B cell (primary cell): ENCODE results near the gene RASD1. TPM values are rescaled to one million over a fixed set of nuclear protein-coding genes. Genes with fewer than 3 reads are reported as not detected.

ENCODE experiments used
- ATAC-seq: fragments of 200-7000 bp; cut with Tn5 transposase; one replicate; pipeline ENCODE4 v1.10.0; 2021; ENCODE audit warnings: low read depth, mild to moderate bottlenecking, moderate number of reproducible peaks, moderate library complexity
- CTCF ChIA-PET: fragments of 350-600 bp; sonication (Branson Sonifier 250); formaldehyde crosslinking; loops from one replicate; lab custom pipeline; 2021; ENCODE audit warnings: antibody characterized with exemption, inconsistent platforms; lab: Charles Lee
- POLR2A ChIA-PET: fragments of 350-600 bp; sonication (Branson Sonifier 250); formaldehyde crosslinking; loops from one replicate; lab custom pipeline; 2021; ENCODE audit warnings: antibody characterized with exemption; lab: Charles Lee
- DNase-seq: peaks from one replicate; pipeline ENCODE4 v3.0.0; 2013
- H2AFZ ChIP-seq: 2 replicates; pipeline ENCODE4 v1.6.1; 2012; ENCODE audit warnings: mild to moderate bottlenecking, low read depth, low read length; ENCODE audit not compliant: insufficient read depth, poor library complexity, severe bottlenecking
- H3K27ac ChIP-seq, 2 donors: 1 replicate in 1 of 2; 2 replicates in 1 of 2; pipeline ENCODE4 v1.5.1; 2012 to 2013; ENCODE audit warnings: low read length in 2 of 2, mild to moderate bottlenecking in 2 of 2, moderate library complexity in 1 of 2
- H3K27me3 ChIP-seq, 4 experiments: fragments of 200-600 bp in 1 of 4; sonication (generic) in 1 of 4; replicated peaks in 1 of 4; 1 replicate in 2 of 4; 2 replicates in 2 of 4; pipeline versions ENCODE4 v1.6.1 to v1.7.0; 2013 to 2016; ENCODE audit warnings: low read length in 3 of 4, mild to moderate bottlenecking in 2 of 4, mixed read lengths in 1 of 4, moderate library complexity in 1 of 4; ENCODE audit not compliant: insufficient read depth in 4 of 4, control insufficient read depth in 3 of 4; ENCODE audit errors: control extremely low read depth in 1 of 4
- H3K36me3 ChIP-seq, 2 experiments: replicated peaks in 1 of 2; 1 replicate in 1 of 2; 2 replicates in 1 of 2; pipeline versions ENCODE4 v1.6.1 to v1.7.1; 2013; ENCODE audit warnings: low read length in 1 of 2; ENCODE audit not compliant: insufficient read depth in 2 of 2, control insufficient read depth in 1 of 2; ENCODE audit errors: control extremely low read depth in 1 of 2, extremely low read depth in 1 of 2
- H3K4me1 ChIP-seq, 2 donors: fragments of 200-600 bp in 1 of 2; sonication (generic) in 1 of 2; 1 replicate in 1 of 2; 2 replicates in 1 of 2; pipeline versions ENCODE4 v1.5.1 to v1.6.1; 2013 to 2017; ENCODE audit warnings: low read length in 2 of 2; ENCODE audit not compliant: control insufficient read depth in 2 of 2, insufficient read depth in 2 of 2
- H3K4me2 ChIP-seq: replicated peaks from 2 replicates; pipeline ENCODE3; 2012; ENCODE audit warnings: mild to moderate bottlenecking, low read depth, low read length; ENCODE audit not compliant: poor library complexity, severe bottlenecking
- H3K4me3 ChIP-seq, 5 experiments: fragments of 200-600 bp in 1 of 5; sonication (generic) in 1 of 5; 1 replicate in 3 of 5; 2 replicates in 2 of 5; pipeline versions ENCODE4 v1.5.1 to v1.7.0; 2011 to 2016; ENCODE audit warnings: low read length in 4 of 5, mild to moderate bottlenecking in 4 of 5, low read depth in 2 of 5, control low read depth in 1 of 5, moderate library complexity in 1 of 5; ENCODE audit not compliant: insufficient read depth in 1 of 5; ENCODE audit errors: control extremely low read depth in 1 of 5, extremely low read depth in 1 of 5
- H3K79me2 ChIP-seq: fragments of 200-600 bp; sonication (generic); one replicate; pipeline ENCODE4 v1.6.0; 2016; ENCODE audit warnings: low read length; ENCODE audit not compliant: control insufficient read depth, insufficient read depth
- H3K9ac ChIP-seq: fragments of 200-600 bp; sonication (generic); 2 replicates; pipeline ENCODE4 v1.6.1; 2017; ENCODE audit warnings: mild to moderate bottlenecking, low read length, moderate library complexity
- H3K9me3 ChIP-seq, 3 donors: one replicate each; pipeline versions ENCODE4 v1.6.1 to v1.7.1; 2013; ENCODE audit warnings: low read length in 2 of 3; ENCODE audit not compliant: control insufficient read depth in 2 of 3, insufficient read depth in 1 of 3; ENCODE audit errors: control extremely low read depth in 1 of 3
- H4K20me1 ChIP-seq: 2 replicates; pipeline ENCODE4 v1.6.0; 2012; ENCODE audit warnings: mild to moderate bottlenecking, low read length; ENCODE audit not compliant: insufficient read depth, control insufficient read depth, poor library complexity, severe bottlenecking
- H3K27ac Mint-ChIP-seq: one replicate; pipeline ENCODE4 v1.8.0; 2021; ENCODE audit warnings: mixed read lengths
- H3K27me3 Mint-ChIP-seq: one replicate; pipeline ENCODE4 v1.8.0; 2021; ENCODE audit warnings: mixed read lengths
- H3K4me1 Mint-ChIP-seq: one replicate; pipeline ENCODE4 v1.8.0; 2021; ENCODE audit warnings: mixed read lengths
- H3K4me3 Mint-ChIP-seq: one replicate; pipeline ENCODE4 v1.8.0; 2021; ENCODE audit warnings: mixed read lengths
- H3K9me3 Mint-ChIP-seq: one replicate; pipeline ENCODE4 v1.8.0; 2022; ENCODE audit warnings: mixed read lengths; ENCODE audit not compliant: insufficient read depth
- EZH2 ChIP-seq: IDR thresholded peaks from 2 replicates; pipeline ENCODE4 v1.6.1; 2012; ENCODE audit warnings: borderline replicate concordance, low read depth, mild to moderate bottlenecking, moderate library complexity, low read length; ENCODE audit not compliant: insufficient read depth, poor library complexity, severe bottlenecking
- WGBS: methylation state at CpG from one replicate; pipeline ENCODE4 v1.1.5; 2013; ENCODE audit warnings: missing lambda C conversion rate; ENCODE audit not compliant: insufficient coverage; 5-methylcytosine and 5-hydroxymethylcytosine counted together
- intact Hi-C: fragments of 100-400 bp; cut with micrococcal nuclease; formaldehyde crosslinking; loops from one replicate; pipeline ENCODE4 v1.10.0; 2022
- polyA minus RNA-seq: library from RNA; depleted of rRNA, polyadenylated mRNA; stranded (reverse); fragments of >200 nt; gene quantifications from 2 replicates; pipeline ENCODE4 v1.2.3, GENCODE V29; 2012
- polyA plus RNA-seq: library from polyadenylated mRNA; depleted of rRNA; stranded (reverse); fragments of >200 nt; gene quantifications from 2 replicates; pipeline ENCODE4 v1.2.3, GENCODE V29; 2012
- total RNA-seq, 2 donors: library from RNA; stranded (reverse); fragments of 120-200 nt in 1 of 2; gene quantifications; 1 replicate in 1 of 2; 2 replicates in 1 of 2; pipeline versions ENCODE4 v1.2.3 to v1.2.4, GENCODE V29; 2013 to 2022
- TF ChIP-seq, protein P1 (sequence below): fragments of 200-600 bp; IDR thresholded peaks from one replicate; pipeline ENCODE4 v1.8.0; 2022; ENCODE audit warnings: antibody characterized with exemption, mild to moderate bottlenecking

Gene RASD1, protein sequence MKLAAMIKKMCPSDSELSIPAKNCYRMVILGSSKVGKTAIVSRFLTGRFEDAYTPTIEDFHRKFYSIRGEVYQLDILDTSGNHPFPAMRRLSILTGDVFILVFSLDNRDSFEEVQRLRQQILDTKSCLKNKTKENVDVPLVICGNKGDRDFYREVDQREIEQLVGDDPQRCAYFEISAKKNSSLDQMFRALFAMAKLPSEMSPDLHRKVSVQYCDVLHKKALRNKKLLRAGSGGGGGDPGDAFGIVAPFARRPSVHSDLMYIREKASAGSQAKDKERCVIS
- total RNA-seq (3.2 and 4.4 TPM in 2 replicates), polyA plus RNA-seq (0.82 and 0.95 TPM in 2 replicates), polyA minus RNA-seq (1.2 and 5.9 TPM in 2 replicates)
- total RNA-seq (2013): 0.28 TPM

DNA sequence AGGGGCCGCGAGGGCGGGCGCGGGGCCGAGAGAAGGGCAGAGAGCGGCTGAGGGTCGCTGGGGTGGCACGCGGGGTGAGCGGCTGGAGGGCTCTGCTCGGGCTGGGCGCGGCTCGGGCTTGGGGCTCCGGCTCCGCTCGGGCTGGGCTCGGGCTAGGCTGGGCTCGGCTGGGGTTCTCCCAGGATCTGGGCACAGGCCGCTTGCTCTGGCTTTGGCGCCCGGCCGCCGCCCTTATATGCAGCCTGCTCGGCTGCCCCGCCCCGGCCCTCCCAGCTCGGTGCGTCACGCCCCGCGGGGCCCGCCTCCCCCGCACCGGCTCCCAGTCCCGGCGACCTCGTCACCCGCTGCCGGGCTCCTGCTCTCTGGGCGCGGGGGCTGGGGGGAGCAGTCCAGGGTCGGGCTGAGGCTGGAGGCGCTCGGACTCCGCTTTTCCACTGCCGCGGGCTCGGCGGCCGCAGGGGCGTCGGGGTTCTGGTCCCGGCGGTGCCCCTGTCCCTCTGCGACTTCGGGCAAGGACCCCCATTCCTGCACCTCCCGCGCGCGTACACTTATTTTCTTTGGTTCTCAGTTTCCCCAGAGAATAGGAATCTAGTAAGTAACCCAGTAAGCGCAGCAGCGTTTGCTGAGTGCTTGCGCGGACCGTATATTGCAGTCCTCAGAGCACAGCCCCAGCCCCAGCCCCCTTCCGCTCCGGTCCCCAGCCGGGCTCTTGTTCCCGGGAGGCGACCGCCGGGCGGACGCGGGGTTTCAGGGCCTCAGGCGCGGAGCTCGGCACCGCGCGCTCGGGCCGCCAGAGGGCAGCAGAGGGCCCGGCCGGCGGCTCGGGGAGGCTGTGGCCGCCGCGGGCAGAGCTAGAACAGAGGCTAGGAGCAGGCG, at the start of gene RASD1:
TSS of gene RASD1 (minus strand) at position 207 of the 876 bp plus-strand sequence. CDS start 214 bp downstream, outside the sequence.
- peak; percentile 86 for DNase-seq

More for the DNA sequence above, at the start of gene RASD1:
- peak within 1 kb of the TSS; percentile 92 for H3K4me3 Mint-ChIP-seq
- ATAC-seq: peak; percentile 88
- CTCF ChIA-PET: interaction anchor here (0.6 to 4.1 kb wide), 30 partner anchors 9 to 537 kb away, joined by 3 to 121 read pairs (median 4); partner anchors contain the start of gene PEMT
- POLR2A ChIA-PET: interaction anchor here (0.5 kb wide), 1 partner anchor 95 kb away, joined by 3 read pairs; no protein-coding TSS in a partner anchor
- H3K27ac Mint-ChIP-seq: no peak within 1 kb of the TSS
- H3K27ac ChIP-seq: no peak within 1 kb of the TSS
- peaks cover 8% of the 10 kb centered on the region for H4K20me1 ChIP-seq
- H3K27me3 Mint-ChIP-seq: peaks cover 8% of the 10 kb centered on the region
- H3K4me2 ChIP-seq: peak within 1 kb of the TSS; percentile 100
- H3K9ac ChIP-seq: peak within 1 kb of the TSS; percentile 72
- H3K4me3 ChIP-seq: peak within 1 kb of the TSS; percentile 42 to 67 (median 58)
- peak within 1 kb of the TSS; percentile 70 for H2AFZ ChIP-seq
- H3K9me3 Mint-ChIP-seq: no peaks in the 10 kb centered on the region
- peaks cover 0 to 8% of the 10 kb centered on the region in 2 experiments for H3K36me3 ChIP-seq
- no peaks in the 10 kb centered on the region for H3K79me2 ChIP-seq
- TF ChIP-seq, protein P1, sequence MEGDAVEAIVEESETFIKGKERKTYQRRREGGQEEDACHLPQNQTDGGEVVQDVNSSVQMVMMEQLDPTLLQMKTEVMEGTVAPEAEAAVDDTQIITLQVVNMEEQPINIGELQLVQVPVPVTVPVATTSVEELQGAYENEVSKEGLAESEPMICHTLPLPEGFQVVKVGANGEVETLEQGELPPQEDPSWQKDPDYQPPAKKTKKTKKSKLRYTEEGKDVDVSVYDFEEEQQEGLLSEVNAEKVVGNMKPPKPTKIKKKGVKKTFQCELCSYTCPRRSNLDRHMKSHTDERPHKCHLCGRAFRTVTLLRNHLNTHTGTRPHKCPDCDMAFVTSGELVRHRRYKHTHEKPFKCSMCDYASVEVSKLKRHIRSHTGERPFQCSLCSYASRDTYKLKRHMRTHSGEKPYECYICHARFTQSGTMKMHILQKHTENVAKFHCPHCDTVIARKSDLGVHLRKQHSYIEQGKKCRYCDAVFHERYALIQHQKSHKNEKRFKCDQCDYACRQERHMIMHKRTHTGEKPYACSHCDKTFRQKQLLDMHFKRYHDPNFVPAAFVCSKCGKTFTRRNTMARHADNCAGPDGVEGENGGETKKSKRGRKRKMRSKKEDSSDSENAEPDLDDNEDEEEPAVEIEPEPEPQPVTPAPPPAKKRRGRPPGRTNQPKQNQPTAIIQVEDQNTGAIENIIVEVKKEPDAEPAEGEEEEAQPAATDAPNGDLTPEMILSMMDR: peak; percentile 94
- no peak for TF ChIP-seq EZH2
- peaks cover 0 to 5% (median 0%) of the 10 kb centered on the region in 3 donors for H3K9me3 ChIP-seq
- peaks cover 24% of the 10 kb centered on the region in 2 donors for H3K4me1 ChIP-seq
- peaks cover 0 to 29% (median 6%) of the 10 kb centered on the region in 4 experiments for H3K27me3 ChIP-seq
- peaks cover 22% of the 10 kb centered on the region for H3K4me1 Mint-ChIP-seq
- intact Hi-C loops: loop anchor here (1.0 to 5.0 kb wide), 5 partner anchors 72 to 541 kb away; partner anchors contain the start of genes ATPAF2, GID4 and PEMT
- WGBS: 1% methylated on average over 93 of the region's 93 CpGs
